ENCODE data around the gene OLR1.
"Not testable (repeated sequence)": the region's sequence is repeated elsewhere in the genome, so short reads cannot be mapped to it uniquely, and the experiment has no call there.

OLR1 gene

DNA sequence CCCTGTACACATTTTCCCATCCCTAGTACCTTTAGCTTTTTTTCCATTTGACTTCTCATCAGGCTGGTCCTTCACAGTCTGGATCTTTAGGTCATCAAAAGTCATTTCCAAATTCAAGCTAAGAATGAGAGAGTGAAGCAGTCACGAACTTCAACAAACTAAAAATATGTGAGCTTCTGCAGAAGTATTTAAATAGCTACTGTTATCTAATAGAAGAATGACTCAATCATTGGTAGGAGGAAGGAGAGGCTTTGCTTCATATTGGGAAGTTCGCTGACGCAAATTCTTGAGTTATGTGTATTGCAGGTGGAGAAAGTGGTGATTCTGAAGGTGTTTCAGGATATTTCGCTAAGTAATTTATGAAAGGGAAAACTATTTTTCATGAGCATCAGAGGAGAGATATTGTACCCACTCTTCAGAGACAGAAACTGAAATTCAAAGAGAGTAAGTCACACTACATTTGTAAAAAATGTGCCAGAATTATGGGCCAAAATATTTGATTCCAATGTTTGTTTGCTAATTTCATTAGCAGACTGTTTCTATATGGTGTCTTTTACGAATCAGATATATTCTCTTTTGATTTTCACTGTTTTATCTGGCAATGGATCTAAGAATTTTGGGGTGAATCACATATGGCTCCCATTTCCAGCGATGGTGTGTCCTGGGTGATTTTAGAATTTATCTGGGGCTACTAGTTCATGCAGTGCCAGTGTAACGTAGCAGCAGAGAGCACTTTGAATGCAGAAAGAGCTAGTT lies at the start of gene OLR1:
OLR1 (minus strand) TSS at position 160 of the 756 bp plus-strand sequence; CDS start at position 105, 55 bp downstream.
- Histone ChIP-seq H3K27me3 (ENCODE audit: low read depth, low read length) (peaks cover 54% of the 10 kb centered on the region), H4K20me1 (ENCODE audit: insufficient read depth, low read length) (no peaks in the 10 kb centered on the region), H3K4me2 (ENCODE audit: low read length) (no peak within 1 kb of the TSS), H3K4me3 (ENCODE audit: low read length) (no peak within 1 kb of the TSS), H3K9me3 (ENCODE audit: insufficient read depth, low read length) (no peaks in the 10 kb centered on the region), H3K27ac (ENCODE audit: low read length) (no peak within 1 kb of the TSS), H3K9ac (ENCODE audit: low read length) (no peak within 1 kb of the TSS), H3K4me1 (ENCODE audit: low read length) (no peaks in the 10 kb centered on the region), H3K79me2 (ENCODE audit: low read length) (no peaks in the 10 kb centered on the region), H2AFZ (ENCODE audit: low read depth, low read length) (no peak within 1 kb of the TSS), H3K36me3 (replicated peaks; ENCODE audit: low read depth, low read length) (no peaks in the 10 kb centered on the region)
- no peak for TF ChIP-seq EZH2phosphoT487 (IDR thresholded peaks at IDR 0.05; ENCODE audit: low read depth)
- TF ChIP-seq, protein P1, sequence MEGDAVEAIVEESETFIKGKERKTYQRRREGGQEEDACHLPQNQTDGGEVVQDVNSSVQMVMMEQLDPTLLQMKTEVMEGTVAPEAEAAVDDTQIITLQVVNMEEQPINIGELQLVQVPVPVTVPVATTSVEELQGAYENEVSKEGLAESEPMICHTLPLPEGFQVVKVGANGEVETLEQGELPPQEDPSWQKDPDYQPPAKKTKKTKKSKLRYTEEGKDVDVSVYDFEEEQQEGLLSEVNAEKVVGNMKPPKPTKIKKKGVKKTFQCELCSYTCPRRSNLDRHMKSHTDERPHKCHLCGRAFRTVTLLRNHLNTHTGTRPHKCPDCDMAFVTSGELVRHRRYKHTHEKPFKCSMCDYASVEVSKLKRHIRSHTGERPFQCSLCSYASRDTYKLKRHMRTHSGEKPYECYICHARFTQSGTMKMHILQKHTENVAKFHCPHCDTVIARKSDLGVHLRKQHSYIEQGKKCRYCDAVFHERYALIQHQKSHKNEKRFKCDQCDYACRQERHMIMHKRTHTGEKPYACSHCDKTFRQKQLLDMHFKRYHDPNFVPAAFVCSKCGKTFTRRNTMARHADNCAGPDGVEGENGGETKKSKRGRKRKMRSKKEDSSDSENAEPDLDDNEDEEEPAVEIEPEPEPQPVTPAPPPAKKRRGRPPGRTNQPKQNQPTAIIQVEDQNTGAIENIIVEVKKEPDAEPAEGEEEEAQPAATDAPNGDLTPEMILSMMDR (IDR thresholded peaks at IDR 0.05; ENCODE audit: low read depth, low read length) = no peak

DNA sequence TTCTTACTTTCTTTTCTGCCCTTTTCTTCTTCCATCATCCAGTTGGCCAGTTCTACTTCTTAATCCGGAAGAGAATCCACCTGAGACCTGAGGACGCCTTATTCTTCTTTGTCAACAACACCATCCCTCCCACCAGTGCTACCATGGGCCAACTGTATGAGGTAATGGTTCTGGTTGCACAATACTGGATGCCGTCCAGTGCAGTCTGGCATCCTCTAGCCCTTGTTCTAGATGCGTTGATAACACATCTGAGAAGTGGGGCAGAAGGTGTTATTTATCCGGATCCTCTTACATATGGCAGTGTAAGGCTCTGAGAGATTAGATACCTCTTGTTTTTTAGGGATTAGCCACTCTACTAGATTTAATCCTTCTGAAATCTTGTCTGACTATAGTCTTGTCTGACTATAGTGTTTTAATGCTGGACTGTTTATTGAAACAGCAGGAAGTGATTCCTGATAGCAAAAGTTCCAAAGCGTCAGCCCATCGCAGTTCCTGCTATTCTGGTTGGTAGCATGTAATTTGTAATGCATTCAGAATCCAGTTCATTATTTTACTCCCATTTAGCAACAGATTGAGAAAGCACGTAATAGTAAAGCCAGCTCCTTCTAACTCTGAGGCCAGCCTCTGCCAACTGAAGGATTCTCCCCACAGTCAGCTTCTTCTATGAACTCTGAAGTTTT lies 48.6 kb upstream of the OLR1 start:
- Histone ChIP-seq H2AFZ (ENCODE audit: low read depth, low read length) (no peak overlapping the region), H3K27me3 (ENCODE audit: low read depth, low read length) (peaks cover 2% of the 10 kb centered on the region; the same call in 1 of the 2 replicates), H3K4me1 (ENCODE audit: low read length) (no peaks in the 10 kb centered on the region), H4K20me1 (ENCODE audit: insufficient read depth, low read length) (no peaks in the 10 kb centered on the region), H3K4me2 (ENCODE audit: low read length) (no peak overlapping the region), H3K27ac (ENCODE audit: low read length) (no peak overlapping the region), H3K79me2 (ENCODE audit: low read length) (no peaks in the 10 kb centered on the region), H3K36me3 (replicated peaks; ENCODE audit: low read depth, low read length) (no peaks in the 10 kb centered on the region), H3K9ac (ENCODE audit: low read length) (no peak overlapping the region), H3K4me3 (ENCODE audit: low read length) (no peak overlapping the region), H3K9me3 (ENCODE audit: insufficient read depth, low read length) (no peaks in the 10 kb centered on the region)
- no peak for TF ChIP-seq EZH2phosphoT487 (IDR thresholded peaks at IDR 0.05; ENCODE audit: low read depth)
- TF ChIP-seq, protein P1 (IDR thresholded peaks at IDR 0.05; ENCODE audit: low read depth, low read length) = no peak

DNA sequence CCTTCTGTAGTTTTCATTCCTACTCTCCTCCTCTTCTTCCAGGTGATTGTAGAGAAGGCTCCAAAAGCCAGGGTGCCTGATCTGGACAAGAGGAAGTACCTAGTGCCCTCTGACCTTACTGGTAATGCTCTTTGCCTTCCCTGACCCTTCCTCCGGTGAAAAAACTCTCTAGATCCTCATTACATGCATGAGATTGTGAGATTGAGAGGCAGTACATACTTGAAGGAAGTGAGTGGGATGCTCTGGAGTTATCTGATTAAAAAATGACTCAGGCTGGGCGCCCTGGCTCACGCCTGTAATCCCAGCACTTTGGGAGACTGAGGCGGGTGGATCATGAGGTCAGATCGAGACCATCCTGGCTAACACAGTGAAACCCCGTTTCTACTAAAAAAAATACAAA lies 46.1 kb upstream of the OLR1 start:
- H3K9ac ChIP-seq (ENCODE audit: low read length) = no peak overlapping the region
- no peak overlapping the region for H3K4me3 ChIP-seq (ENCODE audit: low read length)
- H3K79me2 ChIP-seq (ENCODE audit: low read length) = no peaks in the 10 kb centered on the region
- TF ChIP-seq, protein P1 (IDR thresholded peaks at IDR 0.05; ENCODE audit: low read depth, low read length) = no peak
- TF ChIP-seq EZH2phosphoT487 (IDR thresholded peaks at IDR 0.05; ENCODE audit: low read depth) = no peak
- no peak overlapping the region for H3K27ac ChIP-seq (ENCODE audit: low read length)
- peaks cover 9% of the 10 kb centered on the region for H3K4me1 ChIP-seq (ENCODE audit: low read length)
- peaks cover 21% of the 10 kb centered on the region for H3K27me3 ChIP-seq (ENCODE audit: low read depth, low read length)
- no peaks in the 10 kb centered on the region for H3K9me3 ChIP-seq (ENCODE audit: insufficient read depth, low read length)
- H3K36me3 ChIP-seq (replicated peaks; ENCODE audit: low read depth, low read length) = no peaks in the 10 kb centered on the region
- no peaks in the 10 kb centered on the region for H4K20me1 ChIP-seq (ENCODE audit: insufficient read depth, low read length)
- H2AFZ ChIP-seq (ENCODE audit: low read depth, low read length) = no peak overlapping the region
- no peak overlapping the region for H3K4me2 ChIP-seq (ENCODE audit: low read length)

DNA sequence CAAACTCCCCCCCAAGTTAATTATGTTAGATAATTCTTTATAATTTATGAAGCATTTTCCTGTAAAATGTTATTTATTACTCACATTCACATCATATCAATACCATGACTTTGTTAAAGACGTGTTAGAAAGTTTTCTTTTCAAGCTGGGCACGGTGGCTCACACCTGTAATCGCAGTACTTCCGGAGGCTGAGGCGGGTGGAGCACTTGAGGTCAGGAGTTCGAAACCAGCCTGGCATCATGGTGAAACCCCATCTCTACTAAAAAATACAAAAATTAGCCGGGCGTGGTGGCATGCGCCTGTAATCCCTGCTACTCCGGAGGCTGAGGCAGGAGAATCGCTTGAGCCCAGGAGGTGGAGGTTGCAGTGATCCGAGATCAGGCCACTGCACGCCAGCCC lies 44.0 kb upstream of the OLR1 start:
- H3K4me2 ChIP-seq (ENCODE audit: low read length); H3K4me1 ChIP-seq (ENCODE audit: low read length); H2AFZ ChIP-seq (ENCODE audit: low read depth, low read length); H3K4me3 ChIP-seq (ENCODE audit: low read length); H4K20me1 ChIP-seq (ENCODE audit: insufficient read depth, low read length); H3K36me3 ChIP-seq (replicated peaks; ENCODE audit: low read depth, low read length); H3K9ac ChIP-seq (ENCODE audit: low read length); H3K27ac ChIP-seq (ENCODE audit: low read length); H3K9me3 ChIP-seq (ENCODE audit: insufficient read depth, low read length); H3K79me2 ChIP-seq (ENCODE audit: low read length): not testable (repeated sequence)
- H3K27me3 ChIP-seq (ENCODE audit: low read depth, low read length) = peaks cover 21% of the 10 kb centered on the region
